Measurements from ENCODE around the gene ST8SIA3.
"Not testable (repeated sequence)": the region's sequence is repeated elsewhere in the genome, so short reads cannot be mapped to it uniquely, and the experiment has no call there.

ST8SIA3 gene

DNA sequence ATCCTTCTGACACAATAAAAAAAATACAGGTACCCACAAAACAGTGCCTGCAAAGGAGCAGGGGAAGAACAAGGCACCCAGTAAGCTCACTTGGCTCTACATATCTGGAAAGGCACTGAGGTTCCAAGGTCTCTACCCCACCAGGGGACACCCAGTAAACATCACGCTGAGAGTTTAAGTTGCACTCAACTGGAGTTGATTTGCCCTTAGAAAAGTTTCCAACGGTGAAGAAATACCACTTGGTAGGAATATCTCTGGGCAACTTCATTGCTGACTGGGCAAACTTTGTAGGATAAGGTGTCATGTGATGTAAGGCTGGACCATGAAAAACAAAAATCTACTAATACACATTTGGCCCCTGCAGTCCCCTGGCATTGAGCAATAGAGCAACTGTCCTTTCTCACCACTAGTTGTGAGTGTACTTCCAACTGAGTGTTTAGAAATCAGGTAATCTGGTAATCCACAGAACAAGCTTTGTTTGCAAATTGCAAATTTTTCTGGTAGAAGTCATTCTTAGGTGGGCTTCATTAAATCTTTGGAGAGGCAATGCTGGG, 14.2 kb downstream of the ST8SIA3 start:
- DNase-seq, result no peak

DNA sequence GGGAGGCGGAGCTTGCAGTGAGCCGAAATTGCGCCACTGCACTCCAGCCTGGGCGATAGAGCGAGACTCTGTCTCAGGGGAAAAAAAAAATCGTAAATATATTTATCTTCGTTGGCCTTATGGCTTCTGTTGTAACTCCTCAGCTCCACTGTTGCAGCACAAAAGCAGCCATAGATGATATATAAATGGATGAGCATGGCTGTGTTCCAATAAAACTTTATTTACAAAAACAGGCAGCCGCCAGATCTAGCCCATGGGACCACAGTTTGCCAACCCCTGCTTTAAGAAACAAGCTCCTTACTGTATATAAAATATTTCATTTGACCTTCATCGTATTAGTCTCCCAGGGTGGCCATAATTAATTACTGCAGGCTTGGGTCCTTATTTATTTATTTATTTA, 20.1 kb downstream of the ST8SIA3 start:
- no peak for DNase-seq

DNA sequence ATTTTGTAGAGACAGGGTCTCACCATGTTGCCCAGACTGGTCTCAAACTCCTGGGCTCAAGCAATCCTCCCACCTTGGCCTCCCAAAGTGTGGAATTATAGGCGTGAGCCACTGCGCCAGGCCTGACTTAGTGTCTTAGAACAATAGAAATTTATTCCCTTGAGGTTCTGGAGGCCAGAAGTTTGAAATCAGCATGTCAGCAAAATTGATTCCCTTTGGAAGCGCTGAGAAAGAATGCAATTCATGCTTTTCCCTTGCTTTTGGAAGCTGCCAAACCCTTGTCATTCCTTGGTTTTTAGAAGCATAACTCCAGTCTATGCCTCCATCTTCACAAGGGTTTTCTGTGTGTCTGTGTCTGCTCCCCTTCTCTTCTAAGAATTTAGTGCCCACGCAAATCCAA, 20.7 kb downstream of the ST8SIA3 start:
- DNase-seq, result no peak

DNA sequence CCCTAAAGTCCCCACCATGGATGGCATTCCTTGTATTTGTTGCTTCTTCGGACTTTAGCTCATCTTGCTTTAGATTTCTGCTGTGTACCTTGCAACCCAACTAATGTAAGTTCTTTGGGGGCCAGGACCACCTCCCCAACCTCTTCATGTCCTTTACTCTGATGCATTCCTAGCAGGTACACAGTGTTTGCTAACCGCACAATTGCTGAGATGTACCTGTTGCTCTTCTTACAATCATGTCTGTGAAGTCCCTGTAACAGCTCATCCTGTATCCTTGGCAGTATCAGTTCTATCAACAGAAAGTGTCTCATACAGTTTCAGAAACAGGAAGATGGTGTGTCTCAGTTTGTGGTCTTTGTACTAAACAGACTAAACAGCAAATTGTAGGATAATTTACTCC, 24.1 kb downstream of the ST8SIA3 start:
- no peak for DNase-seq

DNA sequence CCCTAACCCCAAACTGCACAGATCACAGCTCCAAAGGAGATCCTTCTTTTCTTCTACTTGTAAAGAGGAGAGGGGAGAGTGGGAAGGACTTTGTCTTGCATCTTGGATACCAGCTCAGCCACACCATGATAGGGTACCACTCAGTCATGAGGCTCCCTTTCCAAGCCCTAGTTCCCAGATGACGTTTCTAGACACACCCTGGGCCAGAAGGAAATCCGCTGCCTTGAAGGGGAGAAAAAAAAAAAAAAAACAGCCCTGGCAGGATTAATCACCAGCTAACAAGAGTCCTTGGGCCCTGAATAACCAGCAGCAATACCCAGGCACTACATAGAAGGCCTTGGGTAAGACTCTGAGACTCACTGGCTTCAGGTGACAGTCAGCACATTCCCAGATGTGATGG, 36.9 kb downstream of the ST8SIA3 start:
- no peak for DNase-seq

DNA sequence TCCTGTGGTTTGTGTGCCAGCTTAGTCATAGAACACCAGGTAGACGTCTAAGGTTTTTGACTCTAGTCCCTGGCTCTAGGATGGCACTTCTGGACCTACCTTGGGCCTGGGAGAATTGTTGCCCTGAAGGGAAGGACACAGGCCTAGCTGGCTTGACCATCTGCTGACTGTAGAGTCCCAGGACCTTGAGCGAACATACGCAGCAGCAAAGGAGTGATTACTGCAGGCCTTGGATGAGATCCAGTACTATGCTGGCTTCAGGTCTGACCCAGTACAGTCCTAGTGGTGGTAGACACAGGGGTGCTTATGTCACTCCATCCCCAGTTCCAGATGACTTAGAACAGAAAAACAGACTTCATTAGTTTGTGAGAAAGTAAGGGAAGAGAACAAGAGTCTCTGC, 37.7 kb downstream of the ST8SIA3 start:
- peak in 1 of 2 experiments; percentile 4 for DNase-seq

DNA sequence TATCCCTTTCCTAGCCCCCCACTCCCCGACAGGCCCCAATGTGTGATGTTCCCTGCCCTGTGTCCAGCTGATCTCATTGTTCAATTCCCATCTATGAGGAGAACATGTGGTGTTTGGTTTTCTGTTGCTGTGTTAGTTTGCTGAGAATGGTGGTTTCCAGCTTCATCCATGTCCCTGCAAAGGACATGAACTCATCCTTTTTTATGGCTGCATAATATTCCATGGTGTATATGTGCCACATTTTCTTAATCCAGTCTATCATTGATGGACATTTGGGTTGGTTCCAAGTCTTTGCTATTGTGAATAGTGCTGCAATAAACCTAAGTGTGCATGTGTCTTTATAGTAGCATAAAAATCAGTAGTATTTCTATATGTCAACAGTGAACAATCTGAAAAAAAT, 42.4 kb downstream of the ST8SIA3 start:
- not testable (repeated sequence) for DNase-seq

DNA sequence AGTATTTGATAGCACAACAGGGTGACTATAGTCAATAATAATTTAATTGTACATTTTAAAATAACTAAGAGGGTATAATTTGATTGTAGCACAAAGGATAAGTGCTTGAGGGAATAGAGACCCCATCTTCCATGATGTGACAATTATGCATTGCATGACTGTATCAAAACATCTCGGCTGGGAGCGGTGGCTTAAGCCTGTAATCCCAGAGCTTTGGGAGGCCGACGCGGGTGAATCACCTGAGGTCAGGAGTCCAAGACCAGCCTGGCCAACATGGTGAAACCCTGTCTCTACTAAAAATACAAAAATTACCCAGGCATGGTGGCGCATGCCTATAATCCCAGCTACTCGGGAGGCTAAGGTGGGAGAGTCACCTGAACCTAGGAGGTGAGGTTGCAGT, 44.5 kb downstream of the ST8SIA3 start:
- DNase-seq, result not testable (repeated sequence)

DNA sequence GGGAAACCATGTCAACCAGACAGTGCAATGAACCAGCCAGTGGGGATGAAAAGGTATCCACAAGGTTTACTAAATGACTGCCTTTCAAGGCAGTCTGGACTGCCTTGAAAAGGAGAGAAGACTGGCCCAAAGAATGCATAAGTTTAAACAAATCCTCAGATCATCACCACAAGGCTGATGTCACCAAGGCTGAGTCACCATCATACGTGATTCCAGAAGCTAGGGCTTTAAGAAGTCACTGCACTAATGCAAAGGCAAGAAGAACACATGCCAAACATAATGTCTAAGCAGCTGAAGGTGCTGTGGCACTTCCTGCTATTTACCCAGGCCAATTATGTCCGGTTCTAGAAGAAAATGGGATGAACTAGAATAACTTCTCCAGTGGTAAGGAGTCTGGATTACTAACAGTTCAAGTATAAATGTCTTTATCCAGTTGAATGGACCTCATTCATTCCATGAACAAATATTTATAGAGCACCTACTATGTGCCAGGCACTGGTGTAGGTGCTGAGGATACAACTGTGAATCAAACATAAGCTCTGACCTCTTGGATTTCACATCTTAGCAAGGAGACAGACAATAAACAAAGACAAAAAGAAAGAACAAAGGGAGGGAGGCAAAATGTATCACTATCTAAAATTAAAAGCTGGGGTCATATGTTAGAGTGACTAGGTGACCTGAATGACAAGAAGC, 45.2 kb downstream of the ST8SIA3 start:
- peak in 1 of 2 experiments; percentile 5 for DNase-seq

DNA sequence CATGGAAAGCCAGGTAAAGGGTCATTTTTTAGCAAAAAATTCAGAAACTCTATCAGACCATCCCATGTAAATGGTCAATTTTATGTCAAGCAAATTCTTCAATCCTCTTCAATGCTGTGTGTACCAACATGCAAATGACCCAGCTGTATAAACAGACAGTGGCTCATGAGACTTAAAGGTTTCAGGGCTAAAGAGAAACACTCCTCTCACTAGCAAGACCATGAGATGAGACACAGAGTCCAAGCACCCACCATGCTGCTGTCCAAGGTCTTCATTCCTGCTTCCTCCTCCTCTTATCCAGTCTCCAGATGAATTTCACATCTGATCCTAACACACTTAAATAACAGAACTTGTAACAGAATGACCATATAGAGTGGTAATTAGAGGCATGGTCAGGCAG, 52.0 kb downstream of the ST8SIA3 start:
- DNase-seq, result peak; percentile 11 to 34

DNA sequence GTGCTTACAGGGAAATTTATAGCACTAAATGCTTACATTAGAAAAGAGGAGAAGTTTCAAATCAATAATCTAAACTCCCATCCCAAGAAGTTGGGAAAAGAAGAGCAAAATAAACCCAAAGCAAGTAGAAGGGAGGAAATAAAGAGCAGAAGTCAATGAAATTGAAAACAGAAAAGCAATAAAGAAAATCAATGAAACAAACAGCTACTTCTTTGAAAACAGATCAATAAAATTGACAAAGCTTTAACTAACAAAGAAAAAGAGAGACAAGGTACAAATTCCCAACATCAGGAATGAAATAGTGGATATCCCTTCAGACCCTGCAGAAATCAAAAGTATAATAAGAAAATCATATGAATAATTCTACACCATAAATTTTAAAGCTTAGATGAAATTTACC, 57.3 kb downstream of the ST8SIA3 start:
- no peak for DNase-seq

DNA sequence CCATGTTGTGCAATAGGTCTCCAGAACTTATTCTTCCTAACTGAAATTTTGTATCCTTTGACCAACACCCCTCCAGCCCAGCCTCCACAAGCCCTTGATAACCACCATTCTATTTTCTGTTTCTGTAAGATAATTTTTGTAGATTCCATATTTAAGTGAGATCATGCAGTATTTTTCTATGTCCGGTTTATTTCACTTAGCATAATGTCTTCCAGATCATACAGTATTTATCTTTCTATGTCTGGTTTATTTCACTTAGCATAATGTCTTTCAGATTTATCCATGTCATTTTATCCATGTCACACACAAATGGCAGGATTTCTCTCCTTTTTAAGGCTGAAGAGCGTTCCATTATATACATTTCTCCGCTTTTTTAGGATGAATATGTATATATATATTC, 58.4 kb downstream of the ST8SIA3 start:
- no peak for DNase-seq

DNA sequence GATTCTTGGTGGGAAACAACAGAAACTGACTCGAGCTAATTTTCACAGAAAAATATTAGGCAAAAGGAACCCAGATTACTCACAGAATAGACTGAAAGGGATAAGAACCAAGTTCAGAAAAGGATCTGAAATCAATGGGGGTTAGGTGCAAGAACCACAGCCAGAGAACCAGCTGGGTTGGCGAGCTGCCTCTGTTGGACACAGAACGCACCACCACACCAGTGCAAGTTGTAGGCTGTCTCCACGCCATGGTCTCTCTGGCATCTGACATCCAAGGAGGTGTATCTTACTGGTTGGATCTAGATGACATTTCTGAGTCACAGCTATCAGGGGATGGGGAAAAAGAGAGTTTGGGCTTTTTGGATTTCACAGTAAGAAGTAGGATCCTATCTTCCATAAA, 64.2 kb downstream of the ST8SIA3 start:
- no peak for DNase-seq
